GM12801 (cell line): Measurements from ENCODE around the gene PON3.

Experiments used
- CTCF ChIP-seq: IDR thresholded peaks from one replicate; pipeline ENCODE4 v1.5.1; 2011; ENCODE audit warnings: control low read depth; ENCODE audit not compliant: insufficient read length; ENCODE audit errors: extremely low read depth

Gene PON3

GRCh38 chr7:95425694-95426093 is 29.5 kb upstream of the PON3 start:
- no peak for TF ChIP-seq CTCF

GRCh38 chr7:95424716-95425115 is 28.5 kb upstream of the PON3 start:
- TF ChIP-seq CTCF: no peak

- no peak for TF ChIP-seq CTCF
These were observed 25.8 kb upstream of the PON3 start for GRCh38 chr7:95421847-95422444.

- TF ChIP-seq CTCF: no peak
These were observed 25.0 kb upstream of the PON3 start for GRCh38 chr7:95421000-95421846.

GRCh38 chr7:95412075-95412474 is 15.9 kb upstream of the PON3 start:
- no peak for TF ChIP-seq CTCF

GRCh38 chr7:95411666-95412065 is 15.5 kb upstream of the PON3 start:
- no peak for TF ChIP-seq CTCF

- TF ChIP-seq CTCF: no peak
These were observed 14.9 kb upstream of the PON3 start for GRCh38 chr7:95411036-95411435.
